ENCODE data around the gene PPID.
"Not testable (repeated sequence)": the region's sequence is repeated elsewhere in the genome, so short reads cannot be mapped to it uniquely, and the experiment has no call there.

The PPID gene

DNA sequence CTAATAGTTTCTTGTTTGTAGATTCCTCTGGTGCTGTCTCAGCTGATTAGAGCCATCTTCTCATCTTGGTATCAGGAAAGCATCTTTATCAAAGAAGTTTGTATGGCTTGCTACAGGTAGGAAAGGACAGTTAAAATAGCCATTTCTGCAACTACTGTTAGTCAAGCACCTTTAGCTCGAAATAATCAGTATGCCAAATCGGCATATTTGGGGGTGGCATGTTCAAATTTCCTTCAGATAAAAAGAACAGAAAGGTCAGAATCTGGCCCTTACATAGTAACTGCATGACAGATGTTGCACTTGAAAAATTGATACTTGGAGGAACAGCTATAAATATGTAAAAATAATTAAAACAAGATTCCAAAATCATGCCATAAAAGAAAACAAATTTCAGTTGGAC, 56.3 kb downstream of the PPID start:
- no peak for DNase-seq

DNA sequence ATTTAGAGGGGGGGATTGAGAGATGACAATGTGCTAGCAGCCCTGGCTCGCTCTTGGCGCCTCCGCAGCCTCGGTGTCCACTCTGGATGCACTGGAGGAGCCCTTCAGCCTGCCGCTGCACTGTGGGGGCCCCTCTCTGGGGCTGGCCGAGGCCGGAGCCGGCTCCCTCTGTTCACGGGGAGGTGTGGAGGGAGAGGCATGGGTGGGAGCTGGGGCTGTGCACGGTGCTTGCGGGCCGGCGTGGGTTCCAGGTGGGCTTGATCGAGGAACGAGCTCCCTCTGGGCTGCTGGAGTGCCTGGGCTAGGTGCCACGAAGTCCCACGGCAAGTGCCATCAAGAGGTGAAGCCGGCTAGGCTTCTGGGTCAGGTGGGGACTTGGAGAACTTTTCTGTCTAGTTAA, 58.4 kb downstream of the PPID start:
- DNase-seq = no peak

DNA sequence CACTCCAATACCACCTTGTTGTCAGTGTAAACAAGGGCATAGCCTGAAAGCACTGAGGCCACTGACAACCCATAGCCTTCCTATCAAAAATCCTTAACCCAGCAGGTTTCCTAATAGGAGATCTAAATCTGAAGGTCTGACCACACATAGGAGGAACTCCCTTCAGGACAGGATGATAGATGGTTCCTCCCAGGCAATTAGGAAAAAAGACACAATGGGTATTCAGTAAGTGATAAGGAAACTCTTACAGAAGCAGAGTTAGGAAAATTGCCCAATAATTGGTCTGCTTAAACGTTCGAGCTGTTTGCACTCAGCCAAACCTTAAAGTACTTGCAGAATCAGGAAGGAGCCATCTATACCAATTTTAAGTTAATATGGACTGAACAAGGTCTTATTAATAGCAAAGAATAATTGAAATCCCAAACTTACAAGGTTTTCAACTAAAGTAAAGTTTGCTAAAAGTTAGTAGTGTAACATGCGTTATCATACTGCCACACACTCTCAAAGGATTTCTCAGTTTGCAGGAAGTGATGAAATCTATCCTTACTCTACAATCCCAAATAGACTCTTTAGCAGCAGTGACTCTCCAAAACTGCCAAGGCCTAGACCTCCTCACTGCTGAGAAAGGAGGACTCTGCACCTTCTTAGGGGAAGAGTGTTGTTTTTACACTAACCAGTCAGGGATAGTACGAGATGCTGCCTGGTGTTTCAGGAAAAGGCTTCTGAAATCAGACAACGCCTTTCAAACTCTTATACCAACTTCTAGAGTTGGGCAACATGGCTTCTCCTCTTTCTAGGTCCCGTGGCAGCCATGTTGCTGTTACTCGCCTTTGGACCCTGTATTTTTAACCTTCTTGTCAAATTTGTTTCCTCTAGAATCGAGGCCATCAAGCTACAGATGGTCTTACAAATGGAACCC, 59.2 kb downstream of the PPID start:
- DNase-seq = not testable (repeated sequence)

DNA sequence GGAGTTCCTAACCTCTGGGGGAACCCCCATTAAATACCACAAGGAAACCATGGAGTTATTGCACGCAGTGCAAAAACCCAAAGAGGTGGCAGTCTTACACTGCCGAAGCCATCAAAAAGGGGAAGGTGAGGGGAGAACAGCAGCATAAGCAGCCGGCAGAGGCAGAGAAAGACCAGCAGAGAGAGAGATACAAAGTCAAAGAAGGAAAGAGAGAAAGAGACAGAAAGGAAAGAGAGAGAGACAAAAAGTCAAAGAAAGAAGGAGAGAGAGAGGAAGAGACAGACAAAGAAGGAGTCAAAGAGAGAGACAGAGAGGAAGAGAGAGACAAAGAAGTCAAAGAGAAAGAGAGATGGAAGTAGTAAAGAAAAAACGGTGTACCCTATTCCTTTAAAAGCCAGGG, 59.9 kb downstream of the PPID start:
- not testable (repeated sequence) for DNase-seq
